ENCODE measurements around the gene UBAP1. TPM values are rescaled to one million over a fixed set of nuclear protein-coding genes. Genes with fewer than 3 reads are reported as not detected.
"Not testable (repeated sequence)": the region's sequence is repeated elsewhere in the genome, so short reads cannot be mapped to it uniquely, and the experiment has no call there.

Gene UBAP1
- total RNA-seq, 1 experiment from 2014 or later = 22.6 TPM

- Histone ChIP-seq H3K27ac (ENCODE audit: low read length) (no peak overlapping the region), H3K27me3 (ENCODE audit: low read length) (no peaks in the 10 kb centered on the region), H3K79me2 (ENCODE audit: low read length) (peaks cover 96% of the 10 kb centered on the region), H2AFZ (ENCODE audit: low read length) (no peak overlapping the region), H3K9me3 (ENCODE audit: low read length) (no peaks in the 10 kb centered on the region), H3K36me3 (ENCODE audit: insufficient read depth, low read length) (no peaks in the 10 kb centered on the region), H3K9me2 (replicated peaks; ENCODE audit: insufficient read depth, low read length) (no peaks in the 10 kb centered on the region), H4K20me1 (ENCODE audit: insufficient read depth, low read depth, low read length) (no peaks in the 10 kb centered on the region), H3K4me1 (ENCODE audit: low read length) (no peaks in the 10 kb centered on the region), H3K4me2 (ENCODE audit: low read depth, low read length, poor library complexity, severe bottlenecking) (no peak overlapping the region), H3K9ac (ENCODE audit: low read length) (no peak overlapping the region), H3K4me3 (ENCODE audit: low read length) (no peak overlapping the region)
- no peak for DNase-seq
Observed at GRCh38 chr9:34205102-34205501, 26.3 kb downstream of the UBAP1 start.

GRCh38 chr9:34206561-34206960 lies 27.7 kb downstream of the UBAP1 start:
- Histone ChIP-seq H3K9ac (ENCODE audit: low read length) (no peak overlapping the region), H3K4me1 (ENCODE audit: low read length) (peaks cover 10% of the 10 kb centered on the region), H3K9me2 (replicated peaks; ENCODE audit: insufficient read depth, low read length) (no peaks in the 10 kb centered on the region), H3K4me3 (ENCODE audit: low read length) (no peak overlapping the region), H3K27me3 (ENCODE audit: low read length) (no peaks in the 10 kb centered on the region), H3K79me2 (ENCODE audit: low read length) (peaks cover 95% of the 10 kb centered on the region), H2AFZ (ENCODE audit: low read length) (no peak overlapping the region), H4K20me1 (ENCODE audit: insufficient read depth, low read depth, low read length) (no peaks in the 10 kb centered on the region), H3K27ac (ENCODE audit: low read length) (no peak overlapping the region), H3K36me3 (ENCODE audit: insufficient read depth, low read length) (no peaks in the 10 kb centered on the region), H3K4me2 (ENCODE audit: low read depth, low read length, poor library complexity, severe bottlenecking) (no peak overlapping the region), H3K9me3 (ENCODE audit: low read length) (no peaks in the 10 kb centered on the region)
- no peak for DNase-seq

GRCh38 chr9:34211395-34211794 lies 32.6 kb downstream of the UBAP1 start:
- Histone ChIP-seq H3K79me2 (ENCODE audit: low read length) (peaks cover 90% of the 10 kb centered on the region), H3K9ac (ENCODE audit: low read length) (peak overlapping the region; percentile 44; the same call in 1 of the 2 replicates)

GRCh38 chr9:34214354-34215000 lies 35.6 kb downstream of the UBAP1 start:
- Histone ChIP-seq H3K4me1 (ENCODE audit: low read length) (peaks cover 26% of the 10 kb centered on the region), H3K79me2 (ENCODE audit: low read length) (peaks cover 84% of the 10 kb centered on the region)
- H3K9me2 ChIP-seq (replicated peaks; ENCODE audit: insufficient read depth, low read length); H3K9ac ChIP-seq (ENCODE audit: low read length); H3K27me3 ChIP-seq (ENCODE audit: low read length); DNase-seq; H3K9me3 ChIP-seq (ENCODE audit: low read length); H3K27ac ChIP-seq (ENCODE audit: low read length); H4K20me1 ChIP-seq (ENCODE audit: insufficient read depth, low read depth, low read length); H3K4me3 ChIP-seq (ENCODE audit: low read length); H3K4me2 ChIP-seq (ENCODE audit: low read depth, low read length, poor library complexity, severe bottlenecking); H2AFZ ChIP-seq (ENCODE audit: low read length); H3K36me3 ChIP-seq (ENCODE audit: insufficient read depth, low read length): not testable (repeated sequence)

More at GRCh38 chr9:34211395-34211794, 32.6 kb downstream of the UBAP1 start:
- Histone ChIP-seq H4K20me1 (ENCODE audit: insufficient read depth, low read depth, low read length) (no peaks in the 10 kb centered on the region), H3K9me2 (replicated peaks; ENCODE audit: insufficient read depth, low read length) (no peaks in the 10 kb centered on the region), H3K4me3 (ENCODE audit: low read length) (peak overlapping the region; percentile 46), H3K36me3 (ENCODE audit: insufficient read depth, low read length) (no peaks in the 10 kb centered on the region), H3K9me3 (ENCODE audit: low read length) (no peaks in the 10 kb centered on the region), H3K27ac (ENCODE audit: low read length) (peak overlapping the region; percentile 89), H3K27me3 (ENCODE audit: low read length) (no peaks in the 10 kb centered on the region), H3K4me2 (ENCODE audit: low read depth, low read length, poor library complexity, severe bottlenecking) (peak overlapping the region; percentile 87), H3K4me1 (ENCODE audit: low read length) (peaks cover 26% of the 10 kb centered on the region), H2AFZ (ENCODE audit: low read length) (no peak overlapping the region)
- peak; percentile 67 for DNase-seq

GRCh38 chr9:34216325-34216724 lies 37.5 kb downstream of the UBAP1 start:
- Histone ChIP-seq H3K36me3 (ENCODE audit: insufficient read depth, low read length) (no peaks in the 10 kb centered on the region), H3K4me2 (ENCODE audit: low read depth, low read length, poor library complexity, severe bottlenecking) (no peak overlapping the region), H3K9me3 (ENCODE audit: low read length) (no peaks in the 10 kb centered on the region), H3K9ac (ENCODE audit: low read length) (no peak overlapping the region), H4K20me1 (ENCODE audit: insufficient read depth, low read depth, low read length) (no peaks in the 10 kb centered on the region), H3K79me2 (ENCODE audit: low read length) (peaks cover 78% of the 10 kb centered on the region), H3K27me3 (ENCODE audit: low read length) (no peaks in the 10 kb centered on the region), H3K9me2 (replicated peaks; ENCODE audit: insufficient read depth, low read length) (no peaks in the 10 kb centered on the region), H3K27ac (ENCODE audit: low read length) (no peak overlapping the region), H2AFZ (ENCODE audit: low read length) (no peak overlapping the region), H3K4me3 (ENCODE audit: low read length) (no peak overlapping the region), H3K4me1 (ENCODE audit: low read length) (peaks cover 18% of the 10 kb centered on the region)
- DNase-seq = no peak

GRCh38 chr9:34217015-34217414 lies 38.2 kb downstream of the UBAP1 start:
- H2AFZ ChIP-seq (ENCODE audit: low read length); H4K20me1 ChIP-seq (ENCODE audit: insufficient read depth, low read depth, low read length); H3K4me2 ChIP-seq (ENCODE audit: low read depth, low read length, poor library complexity, severe bottlenecking); H3K36me3 ChIP-seq (ENCODE audit: insufficient read depth, low read length); H3K9me2 ChIP-seq (replicated peaks; ENCODE audit: insufficient read depth, low read length); H3K27me3 ChIP-seq (ENCODE audit: low read length); H3K9ac ChIP-seq (ENCODE audit: low read length); H3K4me3 ChIP-seq (ENCODE audit: low read length); H3K9me3 ChIP-seq (ENCODE audit: low read length); DNase-seq; H3K27ac ChIP-seq (ENCODE audit: low read length): not testable (repeated sequence)
- Histone ChIP-seq H3K79me2 (ENCODE audit: low read length) (peaks cover 77% of the 10 kb centered on the region), H3K4me1 (ENCODE audit: low read length) (peaks cover 11% of the 10 kb centered on the region)

GRCh38 chr9:34218446-34218845 lies 39.6 kb downstream of the UBAP1 start:
- H3K4me3 ChIP-seq (ENCODE audit: low read length) = no peak overlapping the region
- H3K9me3 ChIP-seq (ENCODE audit: low read length) = no peaks in the 10 kb centered on the region
- H3K9me2 ChIP-seq (replicated peaks; ENCODE audit: insufficient read depth, low read length) = no peaks in the 10 kb centered on the region
- H3K4me1 ChIP-seq (ENCODE audit: low read length) = no peaks in the 10 kb centered on the region
- no peak overlapping the region for H3K9ac ChIP-seq (ENCODE audit: low read length)
- no peaks in the 10 kb centered on the region for H3K27me3 ChIP-seq (ENCODE audit: low read length)
- DNase-seq = no peak
- no peaks in the 10 kb centered on the region for H4K20me1 ChIP-seq (ENCODE audit: insufficient read depth, low read depth, low read length)
- no peak overlapping the region for H2AFZ ChIP-seq (ENCODE audit: low read length)
- H3K36me3 ChIP-seq (ENCODE audit: insufficient read depth, low read length) = no peaks in the 10 kb centered on the region
- peaks cover 76% of the 10 kb centered on the region for H3K79me2 ChIP-seq (ENCODE audit: low read length)
- no peak overlapping the region for H3K27ac ChIP-seq (ENCODE audit: low read length)
- no peak overlapping the region for H3K4me2 ChIP-seq (ENCODE audit: low read depth, low read length, poor library complexity, severe bottlenecking)

- no peaks in the 10 kb centered on the region for H4K20me1 ChIP-seq (ENCODE audit: insufficient read depth, low read depth, low read length)
Observed at GRCh38 chr9:34219421-34219820, 40.6 kb downstream of the UBAP1 start.

More at GRCh38 chr9:34219421-34219820, 40.6 kb downstream of the UBAP1 start:
- Histone ChIP-seq H2AFZ (ENCODE audit: low read length) (no peak overlapping the region), H3K27me3 (ENCODE audit: low read length) (no peaks in the 10 kb centered on the region), H3K79me2 (ENCODE audit: low read length) (peaks cover 77% of the 10 kb centered on the region), H3K9me2 (replicated peaks; ENCODE audit: insufficient read depth, low read length) (no peaks in the 10 kb centered on the region), H3K36me3 (ENCODE audit: insufficient read depth, low read length) (no peaks in the 10 kb centered on the region), H3K4me2 (ENCODE audit: low read depth, low read length, poor library complexity, severe bottlenecking) (no peak overlapping the region), H3K4me3 (ENCODE audit: low read length) (no peak overlapping the region), H3K9ac (ENCODE audit: low read length) (no peak overlapping the region), H3K4me1 (ENCODE audit: low read length) (no peaks in the 10 kb centered on the region), H3K9me3 (ENCODE audit: low read length) (no peaks in the 10 kb centered on the region), H3K27ac (ENCODE audit: low read length) (no peak overlapping the region)
- no peak for DNase-seq

Measured in Karpas-422 (cell line).